ENCODE results near the gene BCL2. TPM values are rescaled to one million over a fixed set of nuclear protein-coding genes. Genes with fewer than 3 reads are reported as not detected.

Gene BCL2
- total RNA-seq, 4 donors from 2014 or later = 14.3 to 34.8 (median 23.5) TPM

DNA sequence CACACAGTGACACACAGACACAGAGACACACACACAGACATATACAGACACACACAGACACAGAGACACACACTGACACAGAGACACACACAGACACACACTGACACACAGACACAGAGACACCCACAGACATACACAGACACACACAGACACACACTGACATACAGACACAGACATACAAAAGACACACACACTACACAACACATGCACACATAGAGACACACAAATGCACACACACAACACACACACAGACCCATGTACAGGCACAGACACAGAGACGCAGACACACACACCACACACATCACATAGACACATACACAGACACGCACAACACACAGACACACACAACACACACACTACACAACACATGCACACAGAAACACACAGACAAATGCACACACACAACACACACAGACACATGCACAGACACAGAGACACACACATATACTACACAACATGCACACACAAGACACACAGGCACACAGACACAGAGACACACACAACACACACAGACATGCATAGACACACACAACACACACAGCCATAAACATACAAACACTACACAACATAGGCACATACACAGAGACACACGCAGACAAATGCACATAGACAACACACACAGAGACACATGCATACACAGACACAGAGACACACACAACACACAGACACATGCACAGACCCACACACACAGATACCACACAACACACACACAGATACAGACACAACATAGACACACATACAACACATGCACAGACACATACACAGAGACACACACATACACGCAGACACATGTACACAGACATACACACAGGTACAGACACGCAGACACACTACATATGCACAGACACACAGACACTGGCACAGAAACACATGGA, 120.5 kb downstream of the BCL2 start:
- in situ Hi-C loops (cut with MboI; ENCODE audit: low pct_ligation_motif_present in 1 of 4, low pct_unique_long_range_greater_than_20kb in 1 of 4, low sequenced_read_pairs in 3 of 4) = no loop called here
- TF ChIP-seq EP300 (IDR thresholded peaks at IDR 0.05; ENCODE audit: low read depth) (no peak), POLR2A (IDR thresholded peaks at IDR 0.05) (no peak), POLR2AphosphoS5 (IDR thresholded peaks at IDR 0.05) (no peak)
- no peak for DNase-seq
- intact Hi-C loops (cut with DNase I; ENCODE audit: low total_unique reads) = no loop called here
- H3K27me3 ChIP-seq = no peaks in the 10 kb centered on the region
- H3K4me3 ChIP-seq = no peak overlapping the region
- no peaks in the 10 kb centered on the region for H3K36me3 ChIP-seq
- H3K4me1 ChIP-seq = peaks cover 0 to 34% (median 16%) of the 10 kb centered on the region in 4 donors
- H3K9me3 ChIP-seq = no peaks in the 10 kb centered on the region
- H3K27ac ChIP-seq = no peak overlapping the region
- WGBS, 2 donors (ENCODE audit: low coverage in 1 of 2) = 93 to 100% methylated on average over 1 to 5 of the region's 5 CpGs

DNA sequence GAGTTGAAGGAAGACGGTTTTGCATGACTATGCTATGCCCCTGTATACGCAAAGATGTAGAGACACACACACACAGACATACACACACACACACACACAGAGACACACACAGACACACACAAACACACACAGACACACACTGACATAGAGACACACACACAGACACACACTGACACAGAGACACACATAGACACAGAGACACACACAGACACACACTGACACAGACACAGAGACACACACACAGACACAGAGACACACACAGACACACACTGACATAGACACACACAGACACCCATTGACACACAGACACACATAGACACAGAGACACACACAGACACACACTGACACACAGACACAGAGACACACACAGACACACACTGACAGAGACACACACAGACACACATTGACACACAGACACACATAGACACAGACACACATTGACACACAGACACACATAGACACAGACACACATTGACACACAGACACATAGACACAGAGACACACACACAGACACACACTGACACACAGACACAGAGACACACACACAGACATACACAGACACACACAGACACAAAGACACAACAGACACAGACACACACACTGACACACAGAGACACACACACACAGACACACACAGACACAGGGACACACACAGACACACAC, 121.3 kb downstream of the BCL2 start:
- 50 to 54% methylated on average over 1 to 2 of the region's 2 CpGs for WGBS, 2 donors (ENCODE audit: low coverage in 1 of 2)

DNA sequence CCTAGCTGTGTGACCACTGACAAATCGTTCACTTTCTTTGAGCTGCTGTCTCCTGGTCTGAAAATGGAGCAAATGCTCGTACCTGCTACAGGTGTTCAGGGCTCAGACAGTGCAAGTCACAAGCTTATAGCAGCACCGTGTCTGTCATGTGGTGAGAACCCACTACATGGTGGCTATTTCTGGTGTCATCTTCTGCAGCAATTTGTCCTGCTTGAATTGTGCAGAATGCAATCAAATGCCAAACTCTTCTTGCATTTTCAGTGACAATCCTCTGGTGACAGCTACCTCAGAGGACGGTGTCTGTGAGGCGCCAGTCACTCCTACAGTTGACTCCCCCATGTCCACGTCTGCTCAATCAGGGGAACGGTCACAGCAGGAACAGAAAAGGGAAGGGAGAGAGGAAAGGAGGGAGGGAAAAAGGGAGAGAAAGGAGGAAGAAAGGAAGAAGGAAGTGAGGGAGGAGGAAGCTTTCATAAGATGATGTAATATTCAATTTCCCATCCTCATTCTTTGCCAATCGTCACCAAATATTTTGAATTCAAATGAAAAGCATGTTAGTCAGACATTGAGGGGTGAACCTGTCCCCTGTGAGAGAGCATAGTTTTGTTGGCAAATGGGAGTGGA, 122.2 kb downstream of the BCL2 start:
- no peak for DNase-seq
- 50 to 57% methylated on average over 5 to 8 of the region's 8 CpGs for WGBS, 2 donors (ENCODE audit: low coverage in 1 of 2)
- no peaks in the 10 kb centered on the region for H3K27me3 ChIP-seq
- H3K4me1 ChIP-seq = peaks cover 0 to 38% (median 18%) of the 10 kb centered on the region in 4 donors
- no peak for TF ChIP-seq POLR2A (IDR thresholded peaks at IDR 0.05)
- TF ChIP-seq, protein P1, sequence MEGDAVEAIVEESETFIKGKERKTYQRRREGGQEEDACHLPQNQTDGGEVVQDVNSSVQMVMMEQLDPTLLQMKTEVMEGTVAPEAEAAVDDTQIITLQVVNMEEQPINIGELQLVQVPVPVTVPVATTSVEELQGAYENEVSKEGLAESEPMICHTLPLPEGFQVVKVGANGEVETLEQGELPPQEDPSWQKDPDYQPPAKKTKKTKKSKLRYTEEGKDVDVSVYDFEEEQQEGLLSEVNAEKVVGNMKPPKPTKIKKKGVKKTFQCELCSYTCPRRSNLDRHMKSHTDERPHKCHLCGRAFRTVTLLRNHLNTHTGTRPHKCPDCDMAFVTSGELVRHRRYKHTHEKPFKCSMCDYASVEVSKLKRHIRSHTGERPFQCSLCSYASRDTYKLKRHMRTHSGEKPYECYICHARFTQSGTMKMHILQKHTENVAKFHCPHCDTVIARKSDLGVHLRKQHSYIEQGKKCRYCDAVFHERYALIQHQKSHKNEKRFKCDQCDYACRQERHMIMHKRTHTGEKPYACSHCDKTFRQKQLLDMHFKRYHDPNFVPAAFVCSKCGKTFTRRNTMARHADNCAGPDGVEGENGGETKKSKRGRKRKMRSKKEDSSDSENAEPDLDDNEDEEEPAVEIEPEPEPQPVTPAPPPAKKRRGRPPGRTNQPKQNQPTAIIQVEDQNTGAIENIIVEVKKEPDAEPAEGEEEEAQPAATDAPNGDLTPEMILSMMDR (IDR thresholded peaks at IDR 0.05) = no peak
- no peak for TF ChIP-seq POLR2AphosphoS5 (IDR thresholded peaks at IDR 0.05)
- no peak for TF ChIP-seq EP300 (IDR thresholded peaks at IDR 0.05; ENCODE audit: low read depth)
- H3K36me3 ChIP-seq = no peaks in the 10 kb centered on the region
- intact Hi-C loops (cut with DNase I; ENCODE audit: low total_unique reads) (no loop called here), in situ Hi-C loops (cut with MboI; ENCODE audit: low pct_ligation_motif_present in 1 of 4, low pct_unique_long_range_greater_than_20kb in 1 of 4, low sequenced_read_pairs in 3 of 4) (no loop called here)
- H3K9me3 ChIP-seq = no peaks in the 10 kb centered on the region
- H3K27ac ChIP-seq = peak overlapping the region; percentile 6 to 45 (median 26)
- no peak overlapping the region for H3K4me3 ChIP-seq

More for the DNA sequence above, 121.3 kb downstream of the BCL2 start:
- H3K27me3 ChIP-seq = no peaks in the 10 kb centered on the region
- in situ Hi-C loops (cut with MboI; ENCODE audit: low pct_ligation_motif_present in 1 of 4, low pct_unique_long_range_greater_than_20kb in 1 of 4, low sequenced_read_pairs in 3 of 4) (no loop called here), intact Hi-C loops (cut with DNase I; ENCODE audit: low total_unique reads) (no loop called here)
- peaks cover 0 to 34% (median 16%) of the 10 kb centered on the region in 4 donors for H3K4me1 ChIP-seq
- TF ChIP-seq, protein P1 (IDR thresholded peaks at IDR 0.05) = no peak
- TF ChIP-seq POLR2AphosphoS5 (IDR thresholded peaks at IDR 0.05) = no peak
- no peak for TF ChIP-seq EP300 (IDR thresholded peaks at IDR 0.05; ENCODE audit: low read depth)
- TF ChIP-seq POLR2A (IDR thresholded peaks at IDR 0.05) = no peak
- no peaks in the 10 kb centered on the region for H3K36me3 ChIP-seq
- H3K27ac ChIP-seq = peak overlapping the region in 2 of 4 donors; percentile 6 to 41
- no peak for DNase-seq
- no peaks in the 10 kb centered on the region for H3K9me3 ChIP-seq
- no peak overlapping the region for H3K4me3 ChIP-seq

DNA sequence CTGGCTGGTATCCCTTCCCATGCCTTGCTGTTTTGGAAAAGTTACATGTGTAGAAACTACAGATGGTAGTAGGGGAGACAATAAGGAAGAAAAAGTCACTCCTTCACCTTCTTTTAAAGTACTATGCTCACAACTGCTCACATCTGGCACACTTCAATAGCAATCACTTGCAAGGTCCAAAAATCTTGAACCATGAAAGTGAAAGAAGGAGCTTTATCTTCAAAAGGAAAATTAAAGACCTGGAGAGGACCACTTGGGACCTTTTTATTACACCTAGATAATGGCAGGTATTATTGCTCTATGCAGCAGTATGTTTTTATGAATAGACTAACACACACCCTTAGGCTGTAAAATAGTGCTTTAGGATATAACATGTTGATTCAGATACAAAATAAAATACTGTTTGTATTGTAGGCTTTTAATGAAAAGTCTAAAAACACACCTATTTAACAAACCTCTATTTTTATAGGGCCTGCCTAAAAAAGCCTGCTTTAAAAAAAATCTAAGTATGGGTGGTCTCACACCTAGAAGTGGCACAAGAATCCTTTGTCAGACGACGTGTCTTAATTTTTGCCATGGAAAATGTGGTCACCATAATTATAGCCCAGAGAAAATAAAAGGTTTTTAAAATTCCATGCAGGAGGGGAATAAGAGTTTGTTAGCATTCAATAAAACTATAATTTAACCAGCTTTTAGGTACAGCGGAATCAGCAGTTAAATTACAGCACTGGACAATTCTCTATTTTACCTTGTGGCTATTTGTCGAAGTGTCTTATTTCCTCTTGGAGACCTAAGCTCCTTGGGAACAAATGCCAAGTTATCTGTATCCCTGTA, 124.0 kb downstream of the BCL2 start:
- no peak overlapping the region for H3K4me3 ChIP-seq
- intact Hi-C loops (cut with DNase I; ENCODE audit: low total_unique reads) (no loop called here), in situ Hi-C loops (cut with MboI; ENCODE audit: low pct_ligation_motif_present in 1 of 4, low pct_unique_long_range_greater_than_20kb in 1 of 4, low sequenced_read_pairs in 3 of 4) (no loop called here)
- H3K9me3 ChIP-seq = no peaks in the 10 kb centered on the region
- H3K36me3 ChIP-seq = no peaks in the 10 kb centered on the region
- TF ChIP-seq, protein P1 (IDR thresholded peaks at IDR 0.05) = peak in 1 of 5 experiments; percentile 14
- no peak for TF ChIP-seq EP300 (IDR thresholded peaks at IDR 0.05; ENCODE audit: low read depth)
- TF ChIP-seq POLR2AphosphoS5 (IDR thresholded peaks at IDR 0.05) = no peak
- no peak for TF ChIP-seq POLR2A (IDR thresholded peaks at IDR 0.05)
- WGBS, 2 donors (ENCODE audit: low coverage in 1 of 2) = 45 to 50% methylated on average over 4 of the region's 4 CpGs
- H3K27ac ChIP-seq = peak overlapping the region; percentile 67 to 69 (median 68)
- H3K4me1 ChIP-seq = peaks cover 0 to 38% (median 18%) of the 10 kb centered on the region in 4 donors
- no peak for DNase-seq
- no peaks in the 10 kb centered on the region for H3K27me3 ChIP-seq

Data from transverse colon (tissue), 4 donors.